NCI-H1105 treated with DMSO at 0.1 percent for 48 hours (cell line): Measurements from ENCODE around the gene KIF16B.
"Not testable (repeated sequence)": the region's sequence is repeated elsewhere in the genome, so short reads cannot be mapped to it uniquely, and the experiment has no call there.

Experiments used
- DNase-seq: peaks from one replicate; lab custom pipeline; 2025; lab: John Stamatoyannopoulos, UW

The KIF16B gene

GRCh38 chr20:16293590-16293989 is 279.7 kb downstream of the KIF16B start:
- no peak for DNase-seq

- no peak for DNase-seq
Observed at GRCh38 chr20:16292226-16292880, 280.9 kb downstream of the KIF16B start.

GRCh38 chr20:16290358-16290757 is 282.9 kb downstream of the KIF16B start:
- no peak for DNase-seq

- DNase-seq: no peak
Observed at GRCh38 chr20:16287776-16288175, 285.5 kb downstream of the KIF16B start.

GRCh38 chr20:16286601-16287000 is 286.6 kb downstream of the KIF16B start:
- no peak for DNase-seq

- DNase-seq: no peak
Observed at GRCh38 chr20:16284385-16285100, 288.7 kb downstream of the KIF16B start.

DNA sequence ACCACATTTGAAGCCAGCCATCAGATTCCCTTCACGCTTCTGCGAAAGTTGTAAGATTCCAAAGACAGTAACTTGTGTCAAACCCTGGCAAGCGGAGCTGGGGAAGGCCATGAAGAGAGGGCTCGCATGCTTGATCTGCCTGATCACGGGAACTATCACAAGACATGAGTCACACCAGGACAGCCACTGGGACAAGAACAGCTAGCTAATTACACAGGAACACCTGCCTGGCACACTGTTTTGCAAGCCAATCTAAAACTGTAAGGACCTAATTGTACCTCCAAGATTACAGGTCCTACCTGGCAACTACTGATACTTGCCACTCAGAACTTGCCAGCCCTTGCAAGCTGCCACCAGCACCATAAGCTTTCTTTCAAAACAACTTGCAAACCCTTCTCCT is 289.3 kb downstream of the KIF16B start:
- DNase-seq: peak; percentile 2

DNA sequence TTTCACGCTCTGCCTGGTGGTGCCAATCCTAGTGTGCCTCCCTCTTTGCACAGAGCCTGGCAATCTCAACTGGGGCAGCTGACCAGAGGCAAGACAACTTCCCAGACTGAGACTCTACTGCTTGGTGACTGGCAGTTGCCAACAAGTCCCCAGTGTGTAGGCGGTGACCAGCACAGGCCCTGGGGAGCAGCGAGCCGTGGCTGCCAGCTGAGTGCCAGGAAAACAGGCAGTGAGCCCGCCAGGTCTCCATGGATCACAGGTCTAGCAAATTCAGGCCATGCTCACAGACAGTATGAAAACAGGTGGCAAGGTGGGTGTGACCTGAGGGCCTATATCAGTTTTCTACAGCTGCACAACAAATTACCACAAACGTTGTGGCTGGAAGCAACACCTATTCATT is 289.9 kb downstream of the KIF16B start:
- DNase-seq: no peak

DNA sequence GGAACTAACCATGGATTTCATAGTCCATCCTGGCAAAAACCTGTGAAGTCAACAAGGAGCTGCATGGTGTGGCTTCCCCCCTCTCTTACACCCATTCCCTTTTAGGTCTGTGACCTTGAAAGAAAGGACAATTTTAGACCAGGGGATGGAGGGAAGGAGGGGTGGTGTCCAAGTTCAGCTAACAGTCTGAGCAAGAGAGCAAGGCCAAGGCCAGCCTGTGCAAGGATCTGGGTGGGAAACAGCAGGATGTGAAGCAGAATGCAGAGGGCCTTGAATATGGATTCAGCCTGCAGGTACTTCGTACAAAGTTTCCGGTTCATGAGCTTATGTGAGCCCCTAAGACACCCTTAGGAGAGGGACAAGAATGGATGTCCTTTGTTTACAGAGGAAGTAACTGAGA is 293.0 kb downstream of the KIF16B start:
- DNase-seq: no peak

GRCh38 chr20:16279320-16279719 is 293.9 kb downstream of the KIF16B start:
- DNase-seq: peak; percentile 2

- DNase-seq: no peak
Observed at GRCh38 chr20:16273812-16274555, 299.3 kb downstream of the KIF16B start.

GRCh38 chr20:16272780-16273360 is 300.4 kb downstream of the KIF16B start:
- DNase-seq: no peak

- DNase-seq: no peak
Observed at GRCh38 chr20:16271450-16271849, 301.8 kb downstream of the KIF16B start.

DNA sequence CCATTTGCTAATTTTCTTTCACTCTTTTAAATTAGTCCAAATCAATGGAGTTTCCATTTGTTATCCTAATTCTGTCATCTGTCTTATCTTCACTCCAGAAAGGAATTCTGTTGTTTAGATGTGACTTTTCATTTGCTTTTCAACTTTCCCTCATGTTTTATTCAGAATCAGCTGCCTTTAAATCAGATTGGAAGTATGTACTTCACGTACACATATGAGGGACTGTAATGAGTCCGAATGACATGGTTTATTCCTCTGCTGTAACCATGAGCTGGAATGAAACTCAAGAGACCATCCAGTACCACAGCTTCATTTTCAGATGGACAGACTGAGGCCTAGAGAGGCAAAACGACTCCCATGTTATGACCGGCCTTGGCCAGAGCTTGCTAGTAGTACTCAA is 302.3 kb downstream of the KIF16B start:
- no peak for DNase-seq

GRCh38 chr20:16270314-16270931 is 302.8 kb downstream of the KIF16B start:
- DNase-seq: no peak

GRCh38 chr20:16267526-16267925 is 305.7 kb downstream of the KIF16B start:
- DNase-seq: no peak

GRCh38 chr20:16265334-16265733 is 307.9 kb downstream of the KIF16B start:
- DNase-seq: no peak

GRCh38 chr20:16263582-16263981 is 309.7 kb downstream of the KIF16B start:
- DNase-seq: no peak

DNA sequence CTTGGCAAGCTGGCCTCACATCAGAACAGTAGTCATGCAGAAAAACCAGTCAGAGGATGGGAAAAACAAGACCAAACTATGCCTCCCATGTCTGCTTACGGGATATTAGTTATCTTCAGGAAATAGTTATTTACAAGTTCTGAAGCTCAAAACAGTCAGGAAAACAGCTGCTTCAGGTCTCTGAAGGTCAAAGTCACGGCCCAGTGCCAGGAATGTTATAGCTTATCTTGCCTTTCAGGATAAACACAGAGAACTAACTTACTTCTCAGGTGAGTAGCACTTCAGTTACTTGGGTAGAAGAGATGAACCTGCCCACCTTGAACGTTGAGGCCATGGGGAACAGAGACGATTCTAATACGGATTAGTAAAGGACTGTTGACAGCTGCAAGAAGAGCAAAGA is 310.7 kb downstream of the KIF16B start:
- DNase-seq: no peak

DNA sequence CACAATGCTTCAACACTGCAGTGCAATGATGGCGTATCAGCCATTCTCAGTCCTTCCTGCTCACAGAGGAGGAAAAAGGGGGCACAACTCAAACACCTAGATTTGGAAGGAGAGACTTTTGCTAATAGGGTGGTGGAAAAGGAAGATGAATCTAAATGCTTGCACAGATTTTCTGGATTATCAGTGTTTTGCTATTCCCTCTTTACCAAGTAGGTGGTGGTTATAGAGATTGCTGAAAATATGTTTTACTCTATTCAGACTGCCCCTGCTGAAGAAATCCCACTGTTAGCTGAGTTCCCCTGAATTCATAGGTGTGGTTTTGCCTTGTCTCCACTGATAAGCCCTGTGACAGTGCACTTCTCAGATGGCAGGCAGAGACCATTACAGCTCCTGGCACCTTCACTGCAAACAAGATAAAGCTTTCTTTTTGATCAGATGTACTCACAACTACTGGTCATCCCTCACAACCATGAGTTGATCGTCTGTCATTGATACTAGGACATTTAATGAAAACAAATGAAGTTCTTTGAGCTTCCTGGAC is 311.4 kb downstream of the KIF16B start:
- no peak for DNase-seq

DNA sequence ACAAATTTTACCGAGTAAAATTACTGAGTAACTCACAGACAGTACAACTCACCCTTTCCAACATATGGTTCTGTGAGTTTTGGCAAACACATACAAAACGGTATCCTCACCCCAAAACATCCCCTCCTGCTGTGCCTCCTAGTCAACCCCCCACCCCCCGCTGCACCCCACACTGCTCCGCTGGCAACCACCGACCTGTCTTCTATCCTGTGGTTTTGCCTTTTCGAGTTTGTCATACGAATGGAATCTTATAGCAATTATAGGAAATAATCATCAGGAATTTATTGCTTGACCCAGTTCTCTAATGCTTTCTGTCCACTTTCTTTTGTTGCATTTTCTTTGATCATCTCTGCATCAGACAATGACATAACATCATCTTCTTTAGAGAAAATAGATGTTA is 312.3 kb downstream of the KIF16B start:
- no peak for DNase-seq

DNA sequence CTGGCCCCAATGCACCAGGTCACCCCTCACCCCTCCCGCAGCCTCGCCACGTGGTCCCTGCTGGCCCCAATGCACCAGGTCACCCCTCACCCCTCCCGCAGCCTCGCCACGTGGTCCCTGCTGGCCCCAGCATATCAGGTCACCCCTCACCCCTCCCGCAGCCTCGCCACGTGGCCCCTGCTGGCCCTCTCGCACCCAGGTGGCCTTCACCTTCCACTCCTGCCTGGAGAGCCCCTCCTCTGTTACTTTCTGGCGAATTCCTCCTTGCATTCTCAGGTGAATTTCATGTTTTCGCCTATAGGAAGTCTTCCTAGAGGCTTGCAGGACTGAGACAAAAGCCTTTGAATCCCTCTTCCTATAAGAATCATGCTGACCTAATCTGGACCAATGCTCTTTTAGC is 313.1 kb downstream of the KIF16B start:
- not testable (repeated sequence) for DNase-seq
